SK-N-SH (cell line): ENCODE measurements around the gene ASXL3.

Experiments
- CTCF ChIP-seq: fragments of 200-600 bp; sonication (generic); IDR thresholded peaks from 2 replicates; pipeline ENCODE4 v1.6.1; 2017; ENCODE audit warnings: antibody characterized with exemption, mild to moderate bottlenecking, moderate library complexity
- EZH2phosphoT487 ChIP-seq: fragments of 200-600 bp; sonication (generic); IDR thresholded peaks from 2 replicates; pipeline ENCODE4 v1.6.1; 2017; ENCODE audit warnings: low read depth, mixed run types, mild to moderate bottlenecking, antibody characterized with exemption, moderate library complexity, borderline replicate concordance
- MAX ChIP-seq: IDR thresholded peaks from 2 replicates; pipeline ENCODE4 v1.4.0; 2012; ENCODE audit warnings: low read depth
- REST ChIP-seq: IDR thresholded peaks from 2 replicates; pipeline ENCODE4 v1.6.1; 2012; ENCODE audit warnings: mild to moderate bottlenecking, low read depth, low read length, moderate library complexity
- TAF1 ChIP-seq: IDR thresholded peaks from 2 replicates; pipeline ENCODE4 v1.6.1; 2012; ENCODE audit warnings: low read depth, mild to moderate bottlenecking, low read length, moderate library complexity, borderline replicate concordance
- YY1 ChIP-seq: IDR thresholded peaks from 2 replicates; pipeline ENCODE4 v1.4.0; 2012; ENCODE audit warnings: low read depth, mild to moderate bottlenecking

- no peak for TF ChIP-seq CTCF
- TF ChIP-seq YY1 = no peak
- TF ChIP-seq EZH2phosphoT487 = no peak
- no peak for TF ChIP-seq MAX
- TF ChIP-seq TAF1 = no peak
- no peak for TF ChIP-seq REST
Observed at GRCh38 chr18:33696332-33697162, 118.5 kb downstream of the ASXL3 start.
